Myocyte (in vitro differentiated cells): ENCODE data around the gene ELOVL1. TPM values are rescaled to one million over a fixed set of nuclear protein-coding genes. Genes with fewer than 3 reads are reported as not detected.

Experiments used
- DNase-seq: peaks from one replicate; pipeline ENCODE4 v3.0.0-alpha.2; 2012; ENCODE audit warnings: low read depth
- total RNA-seq: library from RNA; depleted of rRNA; stranded (reverse); fragments of >200 nt; gene quantifications from 2 replicates; pipeline ENCODE4 v1.2.3, GENCODE V29; 2014

Gene ELOVL1
- total RNA-seq, 1 donor from 2014 or later, result 48.2 TPM

DNA sequence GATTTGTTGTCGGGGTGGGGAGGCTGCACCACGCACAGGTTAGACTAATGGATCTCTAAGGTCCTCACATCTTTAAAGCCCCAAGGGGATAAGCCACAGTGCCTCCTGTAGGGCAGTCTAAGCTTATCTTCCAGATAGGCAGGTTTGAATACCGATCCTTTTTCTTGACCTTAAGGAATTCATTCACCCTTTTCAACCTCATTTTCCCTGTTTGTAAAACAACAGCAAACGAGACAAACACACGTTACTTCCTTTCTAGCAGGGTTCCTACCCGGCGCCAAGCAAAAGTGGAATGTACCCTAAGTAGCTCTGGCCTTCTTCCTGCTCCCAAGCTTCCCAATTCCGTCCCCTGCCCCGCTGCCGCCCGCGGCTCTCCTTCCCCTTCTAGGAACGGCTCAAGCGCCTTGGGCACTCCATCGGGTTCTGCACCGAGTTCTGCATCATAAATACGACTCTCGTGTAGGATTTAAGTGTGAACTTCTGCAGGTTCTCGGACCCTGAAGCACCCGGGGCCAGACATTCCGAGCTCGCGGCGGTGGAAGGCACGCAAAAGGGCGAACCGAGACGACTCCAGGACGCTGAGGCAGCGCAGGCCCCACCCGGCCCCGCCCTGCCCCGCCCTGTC is 9.6 kb downstream of the ELOVL1 start:
- peak; percentile 61 for DNase-seq

DNA sequence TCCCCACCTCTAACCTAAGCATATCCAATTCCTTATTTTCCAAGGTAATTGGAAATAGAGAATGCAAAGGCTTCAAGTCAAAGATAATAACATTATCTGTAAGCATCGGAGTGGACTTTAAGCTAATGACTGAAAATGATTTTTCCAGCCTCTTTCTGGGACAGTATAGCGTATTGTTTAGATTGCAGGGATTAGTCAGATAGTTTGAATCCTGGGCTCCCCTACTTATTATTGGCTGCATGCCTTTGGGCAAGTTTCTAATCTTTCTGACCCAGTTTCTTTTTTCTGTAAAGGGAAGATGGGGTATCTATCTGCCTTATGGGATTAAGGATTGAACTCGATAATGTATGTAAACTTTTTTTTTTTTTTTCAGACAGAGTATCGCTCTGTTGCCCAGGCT is 10.6 kb downstream of the ELOVL1 start:
- no peak for DNase-seq

DNA sequence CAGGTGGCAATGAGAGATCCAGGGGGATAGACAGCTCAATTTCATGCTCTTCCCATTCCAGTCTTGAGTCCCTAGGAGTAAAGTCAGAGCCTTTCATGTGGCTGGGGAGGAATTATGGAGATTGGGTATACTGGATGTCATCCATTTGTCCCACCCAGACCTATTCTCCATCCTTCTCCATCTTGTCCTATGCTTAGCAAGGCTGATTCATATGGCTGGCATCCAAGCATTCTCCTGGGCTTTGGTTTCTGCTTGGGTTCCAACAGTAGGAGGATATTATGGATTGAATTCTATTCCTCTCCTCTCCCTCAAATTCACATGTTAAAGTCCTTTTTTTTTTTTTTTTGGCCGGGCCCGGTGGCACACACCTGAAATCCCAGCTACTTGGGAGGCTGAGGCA is 12.9 kb downstream of the ELOVL1 start:
- DNase-seq, result no peak

DNA sequence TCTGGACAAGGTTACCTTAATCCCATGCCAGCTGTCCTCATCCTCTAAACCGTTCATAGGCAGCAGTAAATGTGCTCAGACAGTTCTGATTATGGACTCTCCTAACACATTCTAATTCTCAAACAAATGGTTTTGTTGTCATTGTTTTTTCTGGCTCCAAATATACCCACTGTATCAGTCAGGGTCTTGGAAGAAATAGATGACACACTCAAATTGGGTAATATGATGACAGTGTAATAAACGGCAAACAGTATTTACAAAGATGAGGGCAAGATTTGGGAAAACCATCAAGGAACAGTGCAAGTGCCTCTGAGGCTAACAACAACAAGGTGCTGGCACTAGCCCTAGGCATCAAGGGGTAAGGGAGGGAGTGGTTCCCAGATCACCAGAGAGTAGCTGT is 13.3 kb downstream of the ELOVL1 start:
- no peak for DNase-seq

DNA sequence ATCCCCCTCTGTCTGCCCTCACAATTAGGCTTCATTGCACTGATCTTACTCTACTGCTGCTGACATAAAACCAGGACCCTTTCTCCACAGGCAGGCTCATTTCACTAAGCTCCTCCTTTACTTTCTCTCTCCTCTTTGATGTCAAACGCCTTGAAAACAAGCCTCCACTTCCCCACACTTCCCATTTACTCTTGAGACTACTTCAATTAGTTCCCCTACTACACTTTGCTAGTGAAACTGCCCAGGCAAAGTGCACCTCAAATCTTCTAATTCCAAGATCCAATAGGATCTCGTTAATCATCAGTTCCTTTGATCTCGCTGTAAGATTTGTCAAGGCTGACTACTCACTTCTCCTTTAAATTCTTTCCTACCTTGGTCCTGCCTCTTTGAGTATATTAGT is 14.9 kb downstream of the ELOVL1 start:
- no peak for DNase-seq

DNA sequence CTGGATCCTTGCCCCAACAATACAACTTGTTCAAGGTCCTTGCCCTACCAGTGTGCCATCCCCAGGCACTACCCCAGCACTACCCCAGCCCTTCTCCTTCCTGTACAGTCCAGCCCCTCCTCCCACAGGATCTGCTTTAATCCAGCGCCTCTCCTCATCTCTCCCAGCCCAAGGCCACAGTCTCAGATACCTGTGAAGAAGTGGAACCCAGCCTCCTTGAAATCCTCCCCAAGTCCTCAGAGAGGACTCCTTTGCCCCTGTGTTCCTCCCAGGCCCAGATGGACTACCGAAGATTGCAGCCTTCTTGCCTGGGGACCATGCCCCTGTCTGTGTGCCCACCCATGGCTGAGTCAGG is 15.5 kb downstream of the ELOVL1 start:
- no peak for DNase-seq

DNA sequence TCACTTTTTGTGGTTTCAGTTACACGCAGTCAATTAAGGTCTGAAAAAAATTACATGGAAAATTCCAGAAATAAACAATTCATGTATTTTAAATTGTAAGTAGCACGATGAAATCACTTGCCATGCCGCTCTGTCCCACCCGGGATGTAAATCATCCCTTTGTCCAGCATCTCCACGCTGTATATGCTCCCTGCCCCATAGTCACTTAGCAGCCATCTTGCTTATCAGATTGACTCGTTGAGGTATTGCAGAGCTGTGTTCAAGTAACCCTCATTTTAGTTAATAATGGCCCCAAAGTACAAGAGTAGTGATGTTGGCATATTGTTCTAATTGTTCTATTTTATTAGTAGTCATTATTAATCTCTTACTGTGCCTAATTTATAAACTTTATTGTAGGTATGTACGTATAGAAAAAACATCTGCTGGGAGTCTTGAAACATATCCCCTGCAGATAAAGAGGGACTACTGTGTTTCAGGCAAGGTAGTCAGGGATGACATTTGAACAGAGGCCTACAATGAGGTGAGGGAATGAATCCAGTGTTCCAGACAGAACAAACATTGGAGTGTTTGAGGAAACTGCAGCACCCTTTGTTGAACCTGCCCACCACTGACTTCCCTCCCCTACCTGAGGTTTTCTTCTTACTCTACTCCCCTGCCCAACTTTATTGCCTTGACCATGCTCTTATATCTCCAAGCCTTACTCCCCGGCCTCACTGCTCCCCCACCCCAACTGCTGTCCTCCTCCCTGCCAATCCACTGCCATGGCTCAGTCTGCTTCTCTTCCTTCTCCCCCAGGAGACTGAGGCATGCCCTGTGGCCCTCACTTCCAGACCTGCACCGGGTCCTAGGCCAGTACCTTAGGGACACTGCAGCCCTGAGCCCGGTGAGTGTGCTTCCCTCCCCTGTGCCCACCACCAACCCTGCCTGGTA is 16.1 kb downstream of the ELOVL1 start:
- no peak for DNase-seq

DNA sequence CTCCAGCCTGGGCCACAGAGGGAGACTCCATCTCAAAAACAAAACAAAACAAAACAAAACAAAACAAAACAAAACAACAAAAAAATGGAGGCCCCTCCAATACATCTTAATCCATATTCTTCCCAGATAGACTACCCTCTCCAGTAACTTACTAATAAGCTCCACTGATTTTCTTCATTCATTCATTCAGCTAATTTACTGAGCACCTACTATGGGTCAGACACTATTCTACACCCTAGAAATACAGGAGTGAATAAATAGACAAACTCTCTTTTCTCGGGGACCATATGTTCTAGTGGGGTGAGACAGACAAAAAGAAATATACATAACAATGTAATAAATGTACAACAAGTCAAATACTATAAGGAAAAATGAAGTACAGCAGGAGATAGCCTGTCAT is 16.8 kb downstream of the ELOVL1 start:
- DNase-seq, result no peak

DNA sequence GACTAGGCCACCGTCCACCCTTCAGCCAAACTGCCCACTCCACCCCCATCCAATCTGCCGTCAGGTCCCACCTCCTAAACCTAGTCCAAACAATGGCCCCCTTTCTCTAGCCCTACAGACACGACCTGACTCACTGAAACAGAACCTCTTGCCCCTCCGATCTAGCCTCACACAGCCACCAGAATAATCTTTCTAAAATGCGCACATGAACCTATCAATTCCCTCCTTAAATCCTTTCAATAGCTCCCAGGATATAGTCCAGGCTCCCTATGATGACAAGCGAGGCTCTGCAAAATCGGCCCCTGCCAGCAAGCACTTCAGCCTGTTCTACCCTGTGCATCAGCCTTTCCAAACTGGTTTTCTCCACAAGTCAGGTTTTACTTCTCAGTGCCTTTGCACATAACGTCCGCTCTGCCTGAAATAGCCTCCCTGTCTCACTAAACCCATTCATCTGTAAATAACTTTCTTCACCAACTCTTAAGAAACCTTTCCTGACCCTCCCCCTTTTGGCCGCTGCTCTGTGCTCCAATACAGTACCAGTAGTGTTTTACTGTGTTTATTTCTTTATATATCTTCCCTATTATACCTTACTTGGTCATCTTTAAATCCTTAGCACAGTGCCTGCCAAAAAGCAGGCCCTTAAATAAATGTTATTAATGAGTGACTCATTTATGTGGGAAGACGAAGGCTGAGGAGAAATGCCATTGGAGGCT is 18.1 kb downstream of the ELOVL1 start:
- DNase-seq, result no peak

DNA sequence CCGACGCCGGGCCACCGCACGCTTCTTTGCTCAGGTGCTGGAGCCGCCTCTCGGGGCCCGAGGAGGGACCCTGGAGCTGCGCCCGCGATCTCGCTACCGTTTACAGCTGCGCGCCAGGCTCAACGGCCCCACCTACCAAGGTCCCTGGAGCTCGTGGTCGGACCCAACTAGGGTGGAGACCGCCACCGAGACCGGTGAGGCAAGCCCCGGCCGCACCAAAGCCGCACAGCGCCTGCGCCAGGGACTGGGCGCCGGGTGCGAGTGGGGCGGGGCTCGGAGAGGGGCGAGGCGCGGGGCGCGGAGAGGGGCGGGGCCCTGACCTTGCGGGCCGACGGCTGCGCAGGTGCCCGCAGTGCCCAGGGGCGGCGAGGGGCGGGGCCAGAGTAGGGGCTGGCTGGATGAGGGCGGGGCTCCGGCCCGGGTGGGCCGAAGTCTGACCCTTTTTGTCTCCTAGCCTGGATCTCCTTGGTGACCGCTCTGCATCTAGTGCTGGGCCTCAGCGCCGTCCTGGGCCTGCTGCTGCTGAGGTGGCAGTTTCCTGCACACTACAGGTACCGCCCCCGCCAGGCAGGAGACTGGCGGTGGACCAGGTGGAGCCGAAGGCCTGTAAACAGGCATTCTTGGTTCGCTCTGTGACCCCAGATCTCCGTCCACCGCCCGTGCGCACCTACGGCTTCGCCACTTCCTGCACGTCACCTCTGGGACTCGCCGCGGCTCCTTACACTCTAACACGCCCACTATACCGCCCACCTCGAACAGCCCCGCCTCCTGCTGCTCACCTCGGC is 18.8 kb downstream of the ELOVL1 start:
- DNase-seq, result peak; percentile 43

DNA sequence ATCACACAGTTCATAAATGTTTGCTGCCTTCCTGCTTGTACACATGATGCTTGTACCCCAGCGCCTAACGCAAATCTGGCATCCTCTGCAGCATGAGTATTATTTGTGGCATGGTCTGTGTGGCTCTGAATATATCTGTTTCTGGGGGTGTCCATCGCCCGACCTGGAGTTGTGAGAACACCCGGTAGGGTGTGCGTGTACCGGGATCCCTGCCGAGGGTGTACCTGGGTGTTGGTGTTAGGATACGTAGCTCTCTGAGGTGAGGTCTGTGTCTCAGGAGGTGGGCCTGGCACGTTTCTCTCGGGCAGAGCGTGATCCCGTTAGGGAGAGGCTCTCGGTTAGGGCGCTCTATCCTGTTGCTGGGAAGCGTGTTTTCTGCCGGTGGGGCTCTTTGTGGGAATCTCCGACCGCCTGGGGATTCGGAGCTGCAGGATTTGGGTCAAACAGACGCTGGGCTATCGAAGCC is 19.4 kb downstream of the ELOVL1 start:
- DNase-seq, result no peak

DNA sequence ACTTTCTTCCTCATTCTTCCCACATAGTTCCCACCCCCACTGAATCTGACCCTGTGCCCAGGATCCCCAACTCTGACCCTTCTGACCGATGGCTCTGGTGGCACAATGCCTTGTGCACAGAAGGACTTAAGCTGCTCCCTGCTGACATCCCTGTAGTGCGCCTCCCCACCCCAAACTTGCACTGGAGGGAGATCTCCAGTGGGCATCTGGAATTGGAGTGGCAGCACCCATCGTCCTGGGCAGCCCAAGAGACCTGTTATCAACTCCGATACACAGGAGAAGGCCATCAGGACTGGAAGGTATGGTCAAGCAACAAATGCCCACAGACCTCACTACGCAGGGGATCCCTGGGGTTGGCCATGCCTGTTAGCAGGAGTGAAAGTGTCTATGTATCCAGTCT is 21.2 kb downstream of the ELOVL1 start:
- no peak for DNase-seq

DNA sequence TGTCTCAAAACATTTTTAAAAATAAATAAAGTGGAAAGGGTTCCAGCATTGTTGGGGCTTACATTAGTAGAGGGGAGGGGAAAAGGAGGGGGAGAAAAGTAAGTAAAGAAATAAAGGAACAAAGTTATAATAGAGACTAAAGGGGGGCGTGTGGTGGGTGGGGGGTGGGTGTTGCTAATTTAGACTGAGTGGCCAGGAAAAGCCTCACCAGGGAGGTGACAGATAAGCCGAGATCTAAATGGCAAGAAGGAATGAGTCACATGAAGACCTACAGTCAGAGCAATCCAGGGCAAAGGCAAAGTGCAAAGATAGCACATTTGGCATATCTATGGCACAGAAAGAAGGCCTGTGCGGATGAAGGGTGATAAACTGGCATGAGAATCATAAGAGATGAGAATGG is 22.7 kb downstream of the ELOVL1 start:
- no peak for DNase-seq

DNA sequence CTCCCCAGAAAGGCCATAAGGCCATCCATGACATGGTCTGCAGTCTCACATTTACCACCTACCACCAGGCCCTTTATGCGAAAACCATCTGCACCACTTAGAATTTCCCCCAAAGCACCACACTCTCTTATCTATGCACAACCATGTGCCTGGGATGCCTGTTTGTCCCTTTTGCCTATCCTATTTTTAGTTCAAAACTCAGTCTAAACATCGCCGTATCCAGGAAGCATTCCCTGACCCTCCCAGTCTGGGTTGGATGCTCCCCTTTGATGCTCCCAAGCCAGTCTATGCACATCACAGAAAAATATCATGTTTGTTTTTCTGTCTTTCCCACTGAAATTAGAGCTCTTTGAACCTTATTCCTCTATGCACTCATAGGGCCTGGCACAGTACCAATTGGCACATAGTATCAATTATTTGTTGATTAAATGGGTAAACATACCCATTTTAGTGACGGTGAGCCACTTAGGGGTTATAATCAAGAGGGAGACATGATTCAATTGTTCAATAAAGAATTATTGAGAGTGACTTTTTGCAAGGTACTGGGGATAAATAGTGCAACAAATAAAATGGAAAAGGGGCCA is 23.5 kb downstream of the ELOVL1 start:
- DNase-seq, result no peak

DNA sequence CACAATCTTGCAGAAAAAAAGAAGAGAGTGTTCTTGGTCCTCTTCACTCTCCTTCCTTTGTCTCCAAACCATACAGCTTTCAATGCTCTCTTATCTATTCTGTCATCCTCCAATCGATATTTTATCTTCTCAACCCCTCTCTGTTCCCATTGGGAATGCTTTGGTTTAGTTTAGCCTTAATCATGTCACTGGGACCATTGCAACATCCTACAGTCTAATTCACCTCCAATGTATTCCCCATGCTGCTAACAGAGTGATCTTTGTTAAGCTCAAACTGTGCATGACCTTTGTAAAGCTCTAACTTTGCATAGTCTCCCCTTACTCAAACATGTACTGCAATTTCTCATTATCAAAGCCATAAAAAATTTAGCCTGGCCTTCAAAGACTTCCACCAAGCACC is 27.3 kb downstream of the ELOVL1 start:
- DNase-seq, result no peak

DNA sequence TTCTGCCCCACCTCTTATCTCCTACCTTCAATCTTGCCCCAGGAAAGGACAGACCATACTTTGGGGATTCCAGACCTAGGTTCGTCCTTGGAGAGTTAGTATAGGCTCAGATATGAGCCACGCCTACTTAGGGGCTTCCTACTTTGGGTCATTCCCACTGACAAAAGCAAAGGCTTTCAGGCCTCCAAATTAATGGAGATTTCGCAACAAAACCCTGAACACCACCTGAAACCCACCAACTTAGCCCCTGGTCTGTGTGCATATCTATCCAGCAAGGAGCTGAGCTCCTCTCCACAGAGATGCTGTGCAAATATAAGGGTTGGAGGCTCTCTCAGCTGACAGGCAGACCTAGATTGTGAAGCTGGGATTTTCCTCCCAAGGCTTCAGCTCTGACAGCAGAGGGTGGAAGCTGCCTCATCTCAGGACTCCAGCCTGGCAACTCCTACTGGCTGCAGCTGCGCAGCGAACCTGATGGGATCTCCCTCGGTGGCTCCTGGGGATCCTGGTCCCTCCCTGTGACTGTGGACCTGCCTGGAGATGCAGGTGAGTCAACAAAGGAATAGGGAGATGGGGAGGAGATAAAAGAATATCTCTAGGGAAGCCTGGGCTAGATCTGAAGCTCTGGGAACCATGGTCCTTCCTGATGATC is 28.1 kb downstream of the ELOVL1 start:
- DNase-seq, result no peak

DNA sequence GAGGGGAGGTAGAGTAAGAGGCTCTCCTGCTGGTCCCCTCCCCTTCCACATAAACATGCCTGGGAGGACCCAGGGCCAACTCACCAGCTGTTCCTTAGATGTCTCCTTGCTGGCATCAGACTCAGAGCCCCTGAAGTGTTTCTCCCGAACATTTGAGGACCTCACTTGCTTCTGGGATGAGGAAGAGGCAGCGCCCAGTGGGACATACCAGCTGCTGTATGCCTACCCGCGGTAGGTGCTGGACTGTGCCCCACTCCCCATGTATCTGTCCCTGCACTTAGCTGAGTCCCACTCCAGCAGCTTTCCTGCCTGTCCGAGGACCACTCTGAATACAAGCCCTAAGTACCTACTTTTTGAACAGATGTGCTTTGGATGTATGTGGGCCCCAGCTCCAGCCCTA is 29.8 kb downstream of the ELOVL1 start:
- DNase-seq, result no peak

DNA sequence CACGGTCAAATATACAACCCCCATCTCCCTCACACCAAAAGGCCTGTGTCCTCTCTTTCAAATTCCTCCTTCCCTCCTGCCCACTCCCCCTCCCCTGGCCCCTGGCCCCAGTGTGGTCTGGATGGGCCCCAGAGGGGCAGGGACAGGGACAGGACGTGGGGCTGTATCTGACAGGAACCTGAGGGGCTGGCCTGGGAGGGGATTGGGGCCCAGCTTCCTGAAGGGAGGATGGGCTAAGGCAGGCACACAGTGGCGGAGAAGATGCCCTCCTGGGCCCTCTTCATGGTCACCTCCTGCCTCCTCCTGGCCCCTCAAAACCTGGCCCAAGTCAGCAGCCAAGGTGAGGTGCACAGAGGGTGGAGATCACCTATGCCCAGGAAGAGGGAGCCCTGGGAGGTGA is 30.2 kb downstream of the ELOVL1 start, which contains the start of gene MPL:
TSS of gene MPL (plus strand) at position 231 of the 400 bp plus-strand sequence. CDS start at position 262, 31 bp downstream.
- no peak for DNase-seq

DNA sequence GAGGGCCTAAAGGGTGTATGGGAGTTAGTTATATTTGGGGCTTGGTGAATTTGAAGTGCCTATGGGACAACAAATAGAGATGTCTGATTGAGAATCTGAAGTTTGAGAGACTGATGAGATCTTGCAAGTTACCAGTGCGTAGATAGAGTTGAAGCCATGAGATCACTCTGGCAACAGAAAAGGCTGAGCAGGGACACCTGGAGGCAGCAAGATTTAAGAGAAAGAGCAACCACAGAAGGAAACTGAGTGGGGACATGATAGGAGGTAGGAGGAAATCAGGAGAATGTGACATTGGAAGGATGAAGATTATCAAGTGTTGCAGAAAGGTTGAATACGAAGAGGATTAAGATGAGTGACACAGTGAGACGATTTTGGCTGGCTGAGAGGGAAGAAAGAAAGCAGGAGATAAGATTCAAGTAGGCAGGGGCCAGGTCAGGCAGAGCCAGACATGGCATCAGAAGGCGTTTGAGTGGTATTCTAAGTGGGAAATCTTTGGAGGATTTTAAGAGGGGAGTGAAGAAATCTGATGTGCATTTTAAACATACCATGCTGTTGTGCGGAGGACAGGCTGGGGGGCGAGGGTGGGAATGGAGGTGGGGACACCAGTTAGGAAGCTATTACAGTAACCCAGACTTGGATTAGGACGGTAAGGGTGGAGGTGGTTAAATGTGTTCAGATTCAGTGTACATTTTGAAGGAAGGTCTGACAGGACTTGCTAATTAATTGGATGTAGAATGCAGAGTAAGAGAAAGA is 33.2 kb downstream of the ELOVL1 start:
- DNase-seq, result no peak

DNA sequence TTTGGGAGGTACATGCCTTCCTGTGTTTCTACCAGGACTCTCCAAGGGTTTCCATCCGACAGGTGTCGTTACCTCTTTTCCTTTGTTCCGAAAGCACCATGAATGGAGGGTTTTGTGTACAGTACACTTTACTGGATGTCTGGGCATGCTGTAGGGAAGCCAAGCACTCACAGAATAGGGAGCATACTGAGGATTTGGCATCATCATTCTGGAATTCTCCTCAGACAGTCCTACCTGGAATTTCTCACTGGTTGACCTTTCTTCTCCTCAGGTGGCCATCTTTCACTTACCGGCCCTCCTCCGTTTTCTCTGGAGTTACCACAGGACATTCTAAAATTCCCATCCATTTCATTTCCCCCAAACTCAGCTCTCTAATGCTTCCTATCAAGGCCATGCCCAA is 36.1 kb downstream of the ELOVL1 start:
- DNase-seq, result no peak
